H1 (cell line): ENCODE measurements around the gene TNS3. TPM values are rescaled to one million over a fixed set of nuclear protein-coding genes. Genes with fewer than 3 reads are reported as not detected.

Source experiments
- CREB1 ChIP-seq: IDR thresholded peaks from 2 replicates; pipeline ENCODE4 v1.6.1; 2012; ENCODE audit warnings: inconsistent platforms
- KDM4A ChIP-seq: IDR thresholded peaks from one replicate; pipeline ENCODE4 v1.7.1; 2012; ENCODE audit warnings: low read depth, mild to moderate bottlenecking, moderate library complexity, low read length, inconsistent platforms; ENCODE audit not compliant: severe bottlenecking
- polyA plus RNA-seq, 7 experiments: library from polyadenylated mRNA; depleted of rRNA in 3 of 7; stranded (reverse) in 5 of 7; unstranded in 2 of 7; fragments of >200 nt in 5 of 7; fragments of 200-250 nt in 2 of 7; gene quantifications; 1 replicate in 5 of 7; 2 replicates in 1 of 7; 4 replicates in 1 of 7; pipeline versions ENCODE4 v1.2.1 to v1.2.3, GENCODE V29; 2011 to 2013; ENCODE audit warnings: missing spikeins in 2 of 7, mixed read lengths in 2 of 7
- total RNA-seq: library from RNA; stranded (reverse); fragmentation: NEBNext Ultra II Directional; extraction: Animal tissue kit (Norgen Biotek cat#: 25700); gene quantifications from 2 replicates; pipeline ENCODE4 v1.2.1, GENCODE V29; 2021

TNS3 gene
- total and polyA plus RNA-seq, 2 of the 8 experiments (the other 6 are each of a cell fraction or from before 2014, with no cell fraction given) = 11.9 to 24.2 TPM

DNA sequence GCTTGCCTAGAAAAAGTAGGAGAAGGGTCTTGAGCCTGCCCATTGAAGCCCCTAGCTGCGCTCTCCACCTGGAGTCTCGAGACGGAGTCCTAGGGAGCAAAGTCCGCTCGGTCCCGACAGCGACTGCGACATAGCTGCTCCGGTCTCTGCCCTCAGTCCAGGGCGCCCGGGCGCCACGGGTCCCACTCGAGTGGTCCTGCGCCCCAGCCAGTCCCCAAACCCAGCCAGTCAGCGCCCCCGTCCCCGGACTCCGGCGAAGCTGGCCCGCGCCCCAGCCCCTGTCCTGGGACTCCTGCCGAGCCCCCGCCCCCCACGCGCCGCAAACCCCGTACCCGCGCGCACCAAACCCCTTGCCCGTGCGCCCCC, 490 bp downstream of the TNS3 start (continued):
- TF ChIP-seq KDM4A = peak; percentile 1
- no peak for TF ChIP-seq CREB1
